Mucosa of stomach (tissue), 1 donor: ENCODE data around the gene PTPN22.

Source experiments
- H3K27me3 ChIP-seq: one replicate; pipeline ENCODE4 v1.7.0; 2013; ENCODE audit warnings: mild to moderate bottlenecking, low read length; ENCODE audit not compliant: control insufficient read depth, insufficient read depth
- H3K36me3 ChIP-seq: one replicate; pipeline ENCODE4 v1.7.0; 2013; ENCODE audit warnings: low read length; ENCODE audit not compliant: control insufficient read depth, insufficient read depth
- H3K4me1 ChIP-seq: one replicate; pipeline ENCODE4 v1.7.0; 2013; ENCODE audit warnings: mild to moderate bottlenecking, low read length; ENCODE audit not compliant: control insufficient read depth, insufficient read depth
- H3K4me3 ChIP-seq: one replicate; pipeline ENCODE4 v1.7.0; 2013; ENCODE audit warnings: low read length
- H3K9ac ChIP-seq: one replicate; pipeline ENCODE4 v1.7.0; 2013; ENCODE audit warnings: mild to moderate bottlenecking, low read length, moderate library complexity
- H3K9me3 ChIP-seq: one replicate; pipeline ENCODE4 v1.7.0; 2013; ENCODE audit warnings: mild to moderate bottlenecking, low read length, moderate library complexity; ENCODE audit not compliant: control insufficient read depth
- donor health status: Pancreatic carcinoma.

PTPN22 gene

DNA sequence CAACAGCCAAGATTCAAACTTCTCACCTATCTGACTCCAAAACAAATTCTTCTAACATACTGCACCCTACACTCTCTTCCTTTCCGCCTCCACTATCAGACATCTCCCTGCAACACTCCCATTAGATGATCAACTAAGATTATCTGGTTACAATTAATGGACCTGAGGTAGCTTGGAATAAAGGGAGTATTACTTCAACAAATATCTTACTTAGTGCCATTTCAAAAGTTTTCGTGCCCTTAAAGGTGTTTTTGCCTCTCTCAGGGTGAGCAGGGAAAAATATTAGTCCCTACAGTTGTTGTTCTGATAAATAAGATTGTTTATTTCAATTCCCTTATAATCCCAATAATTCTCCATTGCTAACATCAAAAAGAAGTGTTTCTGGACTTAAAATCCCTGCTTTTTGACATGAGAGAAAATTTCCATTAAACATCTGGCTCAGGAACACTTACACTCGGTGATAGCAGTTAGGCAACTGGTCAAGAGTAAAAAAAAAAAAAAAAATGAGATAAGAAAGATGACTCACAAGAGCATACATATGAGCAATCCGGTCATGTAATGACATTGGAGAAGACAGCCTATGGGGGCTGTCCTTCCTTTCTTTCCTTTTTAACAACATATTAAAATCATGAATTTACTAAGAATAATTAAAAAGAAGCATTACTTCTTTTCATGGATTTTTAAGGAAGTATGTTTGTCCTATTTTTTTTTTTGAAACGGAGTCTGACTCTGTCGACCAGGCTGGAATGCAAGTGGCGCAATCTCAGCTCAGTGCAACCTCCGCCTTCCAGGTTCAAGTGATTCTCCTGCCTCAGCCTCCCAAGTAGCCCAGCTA lies 66.9 kb downstream of the PTPN22 start:
- Histone ChIP-seq H3K9ac (no peak overlapping the region), H3K9me3 (no peaks in the 10 kb centered on the region), H3K36me3 (no peaks in the 10 kb centered on the region), H3K27me3 (no peaks in the 10 kb centered on the region), H3K4me3 (no peak overlapping the region), H3K4me1 (peaks cover 30% of the 10 kb centered on the region)

DNA sequence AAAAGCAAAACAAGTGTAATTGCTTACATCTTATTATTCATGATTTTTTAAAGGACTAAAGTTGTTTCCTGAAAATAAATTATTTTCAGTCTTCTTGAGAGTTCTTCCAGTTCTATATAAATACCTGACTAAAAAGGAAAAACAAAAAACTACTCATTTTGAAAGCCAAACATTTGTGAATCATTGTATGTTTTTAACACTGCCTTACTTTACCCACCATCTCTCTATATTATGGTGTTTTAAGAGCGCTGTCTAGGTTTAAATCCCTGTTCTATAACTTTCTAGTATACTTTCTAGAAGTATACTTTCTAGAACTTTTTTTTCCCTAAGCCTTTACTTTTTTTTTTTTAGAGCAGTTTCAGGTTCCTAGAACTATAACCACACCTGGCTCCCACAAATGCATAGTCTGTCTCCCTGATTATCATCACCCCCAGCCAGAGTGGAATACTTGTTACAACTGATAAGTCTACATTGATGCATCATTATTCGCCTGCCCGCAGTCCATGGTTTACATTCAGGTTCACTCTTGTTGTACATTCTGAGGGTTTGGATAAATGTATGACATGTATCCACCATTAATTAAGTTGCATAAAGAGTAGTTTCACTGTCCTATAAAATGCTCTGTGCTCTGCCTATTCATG lies 69.0 kb downstream of the PTPN22 start:
- H3K9me3 ChIP-seq: no peaks in the 10 kb centered on the region
- H3K36me3 ChIP-seq: no peaks in the 10 kb centered on the region
- no peaks in the 10 kb centered on the region for H3K27me3 ChIP-seq
- peaks cover 25% of the 10 kb centered on the region for H3K4me1 ChIP-seq
- H3K9ac ChIP-seq: no peak overlapping the region
- H3K4me3 ChIP-seq: no peak overlapping the region

DNA sequence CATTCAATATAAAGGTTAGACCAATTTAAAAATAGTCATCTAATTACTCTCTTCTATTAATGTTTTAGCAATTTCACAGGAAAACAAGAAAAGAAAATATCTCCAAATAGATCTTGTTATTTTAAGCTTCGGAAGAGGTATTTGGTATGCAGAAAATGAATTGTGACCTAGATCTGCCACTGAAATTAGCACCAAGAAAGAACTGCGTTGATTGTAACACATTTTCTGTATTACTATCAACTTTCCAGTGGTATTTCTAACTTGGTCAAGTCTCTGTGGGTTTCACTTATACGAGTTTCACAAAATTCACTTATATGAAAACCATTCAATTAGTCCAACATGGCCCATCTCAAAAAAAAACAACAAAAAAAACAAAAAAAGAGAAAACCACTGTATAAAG lies 71.0 kb downstream of the PTPN22 start:
- H3K4me1 ChIP-seq: peaks cover 24% of the 10 kb centered on the region
- no peaks in the 10 kb centered on the region for H3K9me3 ChIP-seq
- no peaks in the 10 kb centered on the region for H3K36me3 ChIP-seq
- no peak overlapping the region for H3K4me3 ChIP-seq
- H3K27me3 ChIP-seq: no peaks in the 10 kb centered on the region
- no peak overlapping the region for H3K9ac ChIP-seq

DNA sequence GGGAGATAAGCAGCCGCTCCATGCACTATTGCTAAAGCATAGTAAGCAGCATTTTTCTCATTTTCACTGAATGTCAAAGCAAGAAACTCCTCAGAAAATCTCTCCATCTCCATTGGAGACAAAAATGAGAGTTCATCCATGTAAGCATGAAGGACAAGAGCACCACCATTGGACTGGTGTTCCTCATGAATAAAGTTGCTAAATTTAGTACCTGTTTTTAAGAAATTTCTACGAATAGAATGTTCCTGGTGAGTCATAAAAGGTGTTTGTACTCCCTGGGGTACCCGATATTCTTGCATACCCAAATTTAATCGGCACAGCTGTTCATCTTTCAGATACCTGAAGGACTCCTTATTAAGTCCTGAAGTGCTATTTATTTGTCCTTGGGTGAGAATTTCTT lies 74.0 kb downstream of the PTPN22 start:
- Histone ChIP-seq H3K9me3 (no peaks in the 10 kb centered on the region), H3K27me3 (no peaks in the 10 kb centered on the region), H3K36me3 (no peaks in the 10 kb centered on the region), H3K4me3 (no peak overlapping the region), H3K9ac (no peak overlapping the region), H3K4me1 (no peaks in the 10 kb centered on the region)

DNA sequence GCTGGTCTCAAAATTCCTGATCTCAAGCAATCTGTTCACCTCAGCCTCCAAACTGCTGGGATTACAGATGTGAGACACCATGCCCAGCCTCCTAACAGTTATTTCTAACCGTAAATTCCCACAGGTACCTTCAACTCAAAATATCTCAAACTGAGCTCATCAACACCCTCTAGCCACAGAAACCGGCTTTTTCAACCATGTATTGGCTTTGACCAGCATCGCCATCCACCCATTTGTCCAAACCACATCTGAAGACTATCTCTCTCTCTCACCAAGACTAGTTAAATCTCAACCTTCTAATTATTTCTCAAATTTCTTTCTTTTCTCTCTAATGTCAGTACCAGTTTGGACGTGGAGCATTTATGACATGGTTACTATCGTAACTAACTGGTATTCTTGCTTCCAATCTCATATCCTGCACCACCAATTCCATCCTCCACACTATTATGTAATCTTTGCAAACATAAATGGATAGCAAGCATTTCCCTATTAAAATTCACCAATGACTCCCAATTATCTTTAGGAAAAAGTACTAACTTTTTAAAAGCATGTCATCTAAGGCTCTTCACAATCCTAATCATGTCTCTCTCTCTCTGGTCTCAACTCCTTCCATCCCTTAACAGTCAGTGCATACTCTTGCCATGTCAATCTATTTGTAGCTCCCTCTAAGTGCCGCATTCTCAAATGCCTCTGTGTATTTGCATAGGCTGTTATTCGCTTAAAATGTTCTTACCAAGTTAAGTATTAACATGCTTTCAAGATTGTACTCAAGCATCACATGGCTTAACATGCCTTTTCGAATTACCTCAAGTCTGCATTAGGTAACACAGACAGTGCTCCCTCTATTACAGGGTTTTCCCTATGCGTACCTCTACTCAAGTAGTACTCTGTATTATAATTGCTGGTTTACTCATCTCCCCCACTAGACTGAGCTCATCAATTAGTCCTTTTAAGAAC lies 77.4 kb downstream of the PTPN22 start:
- H3K9me3 ChIP-seq: no peaks in the 10 kb centered on the region
- no peak overlapping the region for H3K9ac ChIP-seq
- H3K36me3 ChIP-seq: no peaks in the 10 kb centered on the region
- no peaks in the 10 kb centered on the region for H3K27me3 ChIP-seq
- peaks cover 1% of the 10 kb centered on the region for H3K4me1 ChIP-seq
- no peak overlapping the region for H3K4me3 ChIP-seq

DNA sequence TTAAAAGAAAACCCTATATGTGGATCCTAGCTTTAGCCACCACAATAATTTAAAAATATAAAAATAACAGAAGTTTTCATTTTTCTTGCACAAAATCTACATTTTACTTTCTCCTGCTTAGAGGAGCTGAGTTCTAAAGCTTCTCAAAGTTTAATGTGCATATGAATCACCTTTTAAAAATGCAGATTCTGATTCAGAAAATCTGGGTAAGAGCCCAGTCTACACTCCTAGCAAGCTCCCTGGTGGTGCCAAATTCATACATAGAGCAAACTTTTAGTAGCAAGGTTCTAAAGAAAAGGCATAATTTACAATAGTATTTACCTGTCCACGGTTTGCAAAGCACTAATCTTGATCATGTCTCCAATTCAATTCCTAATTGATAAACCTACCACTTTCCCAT lies 78.5 kb downstream of the PTPN22 start:
- Histone ChIP-seq H3K36me3 (no peaks in the 10 kb centered on the region), H3K27me3 (no peaks in the 10 kb centered on the region), H3K9me3 (no peaks in the 10 kb centered on the region), H3K4me3 (no peak overlapping the region), H3K9ac (no peak overlapping the region), H3K4me1 (peaks cover 9% of the 10 kb centered on the region)

DNA sequence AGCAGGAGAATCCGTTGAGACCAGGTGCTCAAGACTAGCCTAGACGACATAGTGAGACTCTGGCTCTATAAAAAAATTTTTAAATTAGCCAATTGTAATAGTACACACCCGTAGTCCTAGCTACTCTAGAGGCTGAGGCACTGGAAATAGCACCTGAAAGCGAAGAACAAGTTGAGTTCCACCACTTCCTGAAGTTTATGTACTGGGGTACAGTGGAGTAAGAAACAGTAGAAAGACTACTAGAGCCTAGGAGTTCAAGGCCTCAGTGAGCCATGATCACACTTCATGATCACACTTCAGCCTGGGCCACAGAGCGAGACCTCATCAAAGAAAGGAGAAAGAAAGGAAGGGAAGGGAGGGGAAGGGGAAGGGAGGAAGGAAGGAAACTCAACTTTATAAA lies 79.0 kb downstream of the PTPN22 start:
- no peaks in the 10 kb centered on the region for H3K36me3 ChIP-seq

DNA sequence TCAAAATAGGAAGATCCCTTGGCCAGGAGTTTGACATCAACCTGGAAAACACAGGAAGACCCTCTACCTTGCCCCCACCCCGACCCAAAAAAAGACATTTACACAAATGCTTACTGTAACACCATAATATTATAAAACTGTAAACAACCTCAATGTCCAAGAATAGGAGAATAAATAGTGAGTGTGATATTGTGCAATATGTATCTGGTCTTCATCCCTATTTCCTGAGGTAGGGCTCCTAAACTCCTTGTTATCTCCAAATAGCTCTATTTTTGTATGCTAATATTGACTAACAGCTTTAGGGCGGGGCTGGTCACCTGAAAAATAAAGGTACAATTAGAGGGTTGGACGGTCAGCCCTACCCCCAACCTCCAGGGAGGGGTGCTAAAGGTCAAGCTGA lies 82.7 kb downstream of the PTPN22 start:
- Histone ChIP-seq H3K4me1 (peaks cover 19% of the 10 kb centered on the region), H3K9ac (no peak overlapping the region), H3K27me3 (no peaks in the 10 kb centered on the region), H3K9me3 (no peaks in the 10 kb centered on the region), H3K36me3 (no peaks in the 10 kb centered on the region), H3K4me3 (no peak overlapping the region)

More for the DNA sequence above, 79.0 kb downstream of the PTPN22 start:
- Histone ChIP-seq H3K27me3 (no peaks in the 10 kb centered on the region), H3K4me3 (no peak overlapping the region), H3K9ac (no peak overlapping the region), H3K9me3 (no peaks in the 10 kb centered on the region), H3K4me1 (peaks cover 9% of the 10 kb centered on the region)

DNA sequence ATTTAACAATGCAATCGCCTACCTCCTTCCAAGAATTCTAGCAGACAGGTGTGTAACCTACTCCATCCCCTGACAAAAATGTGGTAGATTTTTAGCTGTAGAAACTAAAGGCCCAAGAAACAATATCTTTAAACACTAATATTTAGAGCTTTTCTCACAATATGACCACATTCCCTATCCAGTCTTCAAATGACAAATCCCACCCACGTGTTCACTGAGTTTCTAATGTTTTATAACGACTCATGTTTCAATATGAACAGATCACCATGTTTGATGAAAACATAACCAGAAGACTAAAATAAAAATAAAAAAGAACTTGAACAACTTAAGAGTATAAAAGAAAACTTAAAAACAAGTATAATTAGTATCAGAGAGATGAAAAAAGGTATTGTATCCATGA lies 83.8 kb downstream of the PTPN22 start:
- Histone ChIP-seq H3K9ac (no peak overlapping the region), H3K27me3 (no peaks in the 10 kb centered on the region), H3K9me3 (no peaks in the 10 kb centered on the region), H3K36me3 (no peaks in the 10 kb centered on the region), H3K4me3 (no peak overlapping the region), H3K4me1 (peaks cover 27% of the 10 kb centered on the region)

DNA sequence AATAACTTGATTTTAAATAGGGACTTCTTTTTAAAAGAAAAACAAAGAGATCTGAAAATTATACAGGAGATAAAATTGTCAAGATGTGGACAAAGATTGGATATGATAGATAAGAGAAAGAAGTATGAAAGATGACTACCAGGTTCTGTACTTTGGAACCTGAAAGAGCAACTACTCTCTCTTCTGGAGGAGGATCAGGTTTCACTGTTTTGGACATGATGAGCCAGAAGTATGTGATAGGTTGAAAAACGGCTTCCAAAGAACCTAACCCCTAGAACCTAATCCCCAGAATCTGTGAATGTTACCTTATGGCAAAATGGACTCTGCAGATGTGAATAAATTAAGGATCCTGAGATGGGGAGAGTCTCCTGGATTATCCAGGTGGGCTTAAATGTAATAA lies 85.4 kb downstream of the PTPN22 start:
- no peaks in the 10 kb centered on the region for H3K36me3 ChIP-seq
- no peaks in the 10 kb centered on the region for H3K9me3 ChIP-seq
- H3K4me3 ChIP-seq: no peak overlapping the region
- no peak overlapping the region for H3K9ac ChIP-seq
- peaks cover 27% of the 10 kb centered on the region for H3K4me1 ChIP-seq
- H3K27me3 ChIP-seq: no peaks in the 10 kb centered on the region

DNA sequence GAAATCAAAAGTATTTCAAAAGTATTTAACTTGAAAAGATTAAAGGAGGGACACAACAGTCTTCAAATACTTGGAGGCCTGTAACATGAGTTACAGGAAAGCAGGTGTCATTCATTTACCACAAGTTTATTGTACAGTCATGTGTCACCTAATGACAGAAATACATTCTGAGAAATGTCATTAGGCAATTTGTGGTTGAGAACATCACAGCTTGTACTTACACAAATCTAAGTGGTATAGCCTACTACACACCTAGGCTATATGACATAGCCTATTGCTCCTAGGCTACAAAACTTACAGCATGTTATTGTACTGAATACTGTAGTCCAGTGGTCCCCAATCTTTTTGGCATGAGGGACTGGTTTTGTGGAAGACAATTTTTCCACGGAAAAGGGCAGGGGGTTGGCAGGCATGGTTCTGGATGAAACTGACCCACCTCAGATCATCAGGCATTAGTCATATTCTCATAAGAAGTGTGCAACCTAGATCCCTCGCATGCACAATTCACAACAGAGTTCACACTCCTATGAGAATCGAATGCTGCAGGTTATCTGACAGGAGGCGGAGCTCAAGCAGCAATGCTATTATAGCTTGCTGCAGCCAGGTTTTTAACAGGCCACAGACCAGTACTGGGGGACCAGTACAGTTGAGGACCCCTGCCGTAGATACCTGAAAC lies 87.3 kb downstream of the PTPN22 start:
- H3K4me3 ChIP-seq: no peak overlapping the region
- H3K4me1 ChIP-seq: peaks cover 26% of the 10 kb centered on the region
- no peaks in the 10 kb centered on the region for H3K36me3 ChIP-seq
- H3K9me3 ChIP-seq: no peaks in the 10 kb centered on the region
- H3K9ac ChIP-seq: no peak overlapping the region
- H3K27me3 ChIP-seq: no peaks in the 10 kb centered on the region
